AG09319 (cell line): Measurements from ENCODE around the gene ECEL1.

Experiments
- DNase-seq: peaks from one replicate; pipeline ENCODE4 v3.0.0-alpha.2; 2010; ENCODE audit warnings: low read depth; ENCODE audit errors: extremely low read depth
- TF ChIP-seq, protein P1 (sequence below): IDR thresholded peaks from 2 replicates; pipeline ENCODE4 v1.5.1; 2011; ENCODE audit warnings: low read depth, mild to moderate bottlenecking, inconsistent platforms, low read length, moderate library complexity

Gene ECEL1

DNA sequence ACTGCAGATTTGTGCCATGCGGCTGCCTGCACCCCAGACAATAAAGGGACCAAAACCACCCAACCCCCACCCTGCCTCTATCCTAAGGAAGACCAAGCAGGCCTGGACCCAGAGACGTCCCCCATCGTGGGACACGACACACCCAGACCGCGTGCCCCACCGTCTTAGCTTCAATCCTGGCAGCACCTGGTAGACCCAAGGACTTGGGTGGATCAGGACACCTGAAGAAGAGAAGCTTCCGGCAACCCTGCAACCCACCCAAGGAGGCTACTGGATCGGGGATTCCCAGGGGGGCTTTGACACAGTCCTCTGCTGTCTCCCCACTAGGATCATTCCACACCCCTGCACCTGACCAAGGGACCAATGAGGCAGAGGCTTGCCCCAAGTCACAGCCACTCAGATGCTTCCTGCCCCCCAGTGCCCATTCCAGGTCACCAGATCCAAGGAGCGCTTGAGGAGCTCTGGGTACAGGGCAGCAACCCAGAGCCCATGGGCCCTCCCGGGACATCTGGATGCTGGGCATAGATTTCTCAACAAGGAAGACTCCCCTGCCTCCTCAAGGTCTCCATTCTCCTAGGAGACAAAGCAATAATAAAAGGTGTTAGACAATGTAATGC lies 28.1 kb downstream of the ECEL1 start:
- no peak for DNase-seq
- TF ChIP-seq, protein P1, sequence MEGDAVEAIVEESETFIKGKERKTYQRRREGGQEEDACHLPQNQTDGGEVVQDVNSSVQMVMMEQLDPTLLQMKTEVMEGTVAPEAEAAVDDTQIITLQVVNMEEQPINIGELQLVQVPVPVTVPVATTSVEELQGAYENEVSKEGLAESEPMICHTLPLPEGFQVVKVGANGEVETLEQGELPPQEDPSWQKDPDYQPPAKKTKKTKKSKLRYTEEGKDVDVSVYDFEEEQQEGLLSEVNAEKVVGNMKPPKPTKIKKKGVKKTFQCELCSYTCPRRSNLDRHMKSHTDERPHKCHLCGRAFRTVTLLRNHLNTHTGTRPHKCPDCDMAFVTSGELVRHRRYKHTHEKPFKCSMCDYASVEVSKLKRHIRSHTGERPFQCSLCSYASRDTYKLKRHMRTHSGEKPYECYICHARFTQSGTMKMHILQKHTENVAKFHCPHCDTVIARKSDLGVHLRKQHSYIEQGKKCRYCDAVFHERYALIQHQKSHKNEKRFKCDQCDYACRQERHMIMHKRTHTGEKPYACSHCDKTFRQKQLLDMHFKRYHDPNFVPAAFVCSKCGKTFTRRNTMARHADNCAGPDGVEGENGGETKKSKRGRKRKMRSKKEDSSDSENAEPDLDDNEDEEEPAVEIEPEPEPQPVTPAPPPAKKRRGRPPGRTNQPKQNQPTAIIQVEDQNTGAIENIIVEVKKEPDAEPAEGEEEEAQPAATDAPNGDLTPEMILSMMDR = no peak

DNA sequence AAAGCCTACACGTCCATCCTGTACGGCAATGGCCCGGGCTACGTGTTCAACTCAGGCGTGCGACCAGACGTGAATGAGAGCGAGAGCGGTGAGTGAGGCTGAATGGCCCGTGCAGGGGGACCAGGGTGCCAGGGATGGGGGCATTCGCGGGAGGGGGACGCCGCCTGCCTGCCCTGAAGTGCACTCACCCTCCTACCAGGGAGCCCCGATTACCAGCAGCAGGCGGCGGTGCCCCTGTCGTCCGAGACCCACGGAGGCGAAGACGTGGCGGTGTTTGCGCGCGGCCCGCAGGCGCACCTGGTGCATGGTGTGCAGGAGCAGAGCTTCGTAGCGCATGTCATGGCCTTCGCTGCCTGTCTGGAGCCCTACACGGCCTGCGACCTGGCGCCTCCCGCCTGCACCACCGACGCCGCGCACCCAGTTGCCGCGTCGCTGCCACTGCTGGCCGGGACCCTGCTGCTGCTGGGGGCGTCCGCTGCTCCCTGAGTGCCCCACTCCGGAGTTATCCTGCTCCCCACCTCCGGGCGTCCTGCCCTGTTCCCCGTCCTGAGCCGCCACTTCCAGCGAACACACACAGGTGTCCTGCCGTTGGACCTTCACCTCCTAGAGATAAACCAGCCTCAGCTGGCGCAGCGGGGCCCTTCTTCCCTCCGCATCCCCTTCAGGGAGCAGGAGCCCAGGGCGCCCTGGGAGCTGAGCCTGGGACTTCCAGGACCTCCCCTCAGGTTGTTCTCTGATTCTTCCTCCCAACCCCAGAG lies 28.8 kb downstream of the ECEL1 start:
- no peak for DNase-seq
- TF ChIP-seq, protein P1 = no peak

DNA sequence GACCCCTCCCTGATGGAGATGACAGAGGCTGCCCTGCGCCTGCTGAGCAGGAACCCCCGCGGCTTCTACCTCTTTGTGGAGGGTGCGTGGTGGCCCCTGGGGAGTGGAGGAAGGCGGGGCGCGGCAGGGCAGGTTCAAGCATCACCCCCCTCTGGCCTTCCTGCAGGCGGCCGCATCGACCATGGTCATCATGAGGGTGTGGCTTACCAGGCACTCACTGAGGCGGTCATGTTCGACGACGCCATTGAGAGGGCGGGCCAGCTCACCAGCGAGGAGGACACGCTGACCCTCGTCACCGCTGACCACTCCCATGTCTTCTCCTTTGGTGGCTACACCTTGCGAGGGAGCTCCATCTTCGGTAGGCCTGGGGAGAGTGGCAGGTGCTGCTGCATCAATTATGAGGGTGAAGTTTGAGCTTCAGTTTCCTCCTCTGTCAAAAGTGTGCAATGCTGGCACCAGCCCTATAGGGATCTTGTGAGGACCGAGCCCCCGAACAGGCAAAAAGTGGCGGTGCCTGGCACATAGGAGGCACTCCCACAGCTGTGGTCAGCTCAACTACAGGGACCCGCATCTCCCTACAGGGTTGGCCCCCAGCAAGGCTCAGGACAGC lies 29.5 kb downstream of the ECEL1 start:
- no peak for DNase-seq

DNA sequence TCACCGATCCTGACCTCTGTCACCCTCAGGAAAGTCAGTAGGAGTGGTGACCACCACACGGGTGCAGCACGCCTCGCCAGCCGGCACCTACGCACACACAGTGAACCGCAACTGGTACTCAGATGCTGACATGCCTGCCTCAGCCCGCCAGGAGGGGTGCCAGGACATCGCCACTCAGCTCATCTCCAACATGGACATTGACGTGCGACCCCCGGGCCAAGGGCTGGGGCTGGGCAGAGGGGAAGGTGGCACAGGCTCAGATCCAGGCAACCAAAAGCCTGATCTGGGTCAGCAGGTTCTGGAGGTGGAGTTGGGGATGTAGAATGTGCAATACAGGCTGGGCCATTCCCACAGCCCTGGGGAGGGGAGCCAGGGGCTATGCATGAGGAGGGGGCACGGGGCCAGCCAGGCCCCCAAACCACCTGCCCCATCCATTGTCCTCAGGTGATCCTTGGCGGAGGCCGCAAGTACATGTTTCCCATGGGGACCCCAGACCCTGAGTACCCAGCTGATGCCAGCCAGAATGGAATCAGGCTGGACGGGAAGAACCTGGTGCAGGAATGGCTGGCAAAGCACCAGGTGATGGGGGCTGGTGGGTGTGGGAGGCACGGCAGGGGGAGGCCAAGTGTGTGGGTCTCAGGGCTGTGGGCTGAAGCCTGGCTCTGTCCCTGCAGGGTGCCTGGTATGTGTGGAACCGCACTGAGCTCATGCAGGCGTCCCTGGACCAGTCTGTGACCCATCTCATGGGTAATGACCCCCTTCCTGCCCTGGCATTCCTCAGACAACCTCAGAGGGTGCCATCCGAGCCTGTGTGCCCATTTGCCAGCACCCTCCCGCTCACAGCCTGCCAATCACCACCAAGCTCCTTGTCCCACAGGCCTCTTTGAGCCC lies 30.3 kb downstream of the ECEL1 start:
- TF ChIP-seq, protein P1 = no peak
- no peak for DNase-seq

More for the DNA sequence above, 29.5 kb downstream of the ECEL1 start:
- TF ChIP-seq, protein P1 = no peak

DNA sequence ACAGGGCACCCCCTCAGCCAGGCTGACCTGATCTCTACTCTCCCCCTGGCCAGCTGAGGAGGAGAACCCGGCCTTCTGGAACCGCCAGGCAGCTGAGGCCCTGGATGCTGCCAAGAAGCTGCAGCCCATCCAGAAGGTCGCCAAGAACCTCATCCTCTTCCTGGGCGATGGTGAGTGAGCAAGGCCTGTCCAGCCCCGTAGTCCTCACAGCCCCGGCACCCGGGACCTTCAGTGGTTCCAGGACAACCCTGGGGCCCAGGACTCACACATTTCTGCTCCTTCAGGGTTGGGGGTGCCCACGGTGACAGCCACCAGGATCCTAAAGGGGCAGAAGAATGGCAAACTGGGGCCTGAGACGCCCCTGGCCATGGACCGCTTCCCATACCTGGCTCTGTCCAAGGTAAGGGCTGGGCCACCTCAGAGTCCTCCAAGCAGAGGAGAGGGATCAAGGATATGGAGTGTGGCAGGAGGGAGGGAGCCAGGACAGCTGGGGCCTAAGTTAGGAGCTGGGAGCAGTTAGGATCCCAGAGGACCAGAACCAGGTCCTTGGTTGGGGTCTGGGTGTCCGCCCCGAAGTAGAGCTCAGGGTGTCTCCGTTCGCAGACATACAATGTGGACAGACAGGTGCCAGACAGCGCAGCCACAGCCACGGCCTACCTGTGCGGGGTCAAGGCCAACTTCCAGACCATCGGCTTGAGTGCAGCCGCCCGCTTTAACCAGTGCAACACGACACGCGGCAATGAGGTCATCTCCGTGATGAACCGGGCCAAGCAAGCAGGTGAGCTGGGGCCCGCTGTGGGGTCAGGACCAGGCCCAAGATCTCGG lies 31.1 kb downstream of the ECEL1 start:
- TF ChIP-seq, protein P1 = no peak
- no peak for DNase-seq

DNA sequence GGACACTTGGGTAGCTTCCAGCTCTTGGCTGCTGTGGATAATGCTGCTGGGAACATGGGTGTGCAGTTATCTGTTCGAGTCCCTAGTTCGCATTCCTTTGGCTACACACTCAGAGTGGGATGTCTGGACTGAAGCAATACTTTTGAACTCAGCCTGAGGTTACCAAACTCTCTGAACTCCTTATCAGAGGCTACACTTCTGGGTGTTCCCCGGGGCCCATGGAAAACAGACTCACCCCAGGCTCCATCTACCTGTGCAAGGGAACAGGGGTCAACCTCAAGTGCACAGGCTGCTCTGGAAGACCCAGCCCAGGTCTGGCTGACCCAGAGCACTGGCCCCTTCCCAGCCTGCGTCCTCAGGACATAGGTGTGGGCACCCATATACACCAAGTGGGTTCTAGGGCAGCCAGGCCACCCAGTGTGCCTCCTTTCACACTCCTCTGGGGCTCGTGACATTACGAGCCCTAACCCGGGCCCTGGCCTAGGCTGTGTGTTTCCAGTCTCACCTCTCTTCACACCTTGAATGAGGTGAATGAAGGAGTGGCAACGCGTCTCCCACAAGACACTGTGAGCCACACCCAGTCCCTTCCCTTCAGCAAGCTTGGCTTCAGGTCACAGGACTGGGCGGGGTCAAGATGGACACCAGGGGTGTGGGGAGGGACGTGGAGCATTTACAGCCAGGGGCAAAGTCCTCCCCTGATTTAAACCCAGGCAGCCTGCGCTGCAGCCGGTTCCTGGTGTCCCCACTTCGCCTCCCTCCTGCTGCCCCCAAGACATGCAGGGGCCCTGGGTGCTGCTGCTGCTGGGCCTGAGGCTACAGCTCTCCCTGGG lies 32.0 kb downstream of the ECEL1 start, which contains the start of gene ALPI:
TSS of gene ALPI (plus strand) at position 728 of the 830 bp plus-strand sequence. CDS start at position 775, 47 bp downstream.
- TF ChIP-seq, protein P1 = no peak
- DNase-seq = no peak
